ENCODE measurements around the gene PGAM1.

The PGAM1 gene

DNA sequence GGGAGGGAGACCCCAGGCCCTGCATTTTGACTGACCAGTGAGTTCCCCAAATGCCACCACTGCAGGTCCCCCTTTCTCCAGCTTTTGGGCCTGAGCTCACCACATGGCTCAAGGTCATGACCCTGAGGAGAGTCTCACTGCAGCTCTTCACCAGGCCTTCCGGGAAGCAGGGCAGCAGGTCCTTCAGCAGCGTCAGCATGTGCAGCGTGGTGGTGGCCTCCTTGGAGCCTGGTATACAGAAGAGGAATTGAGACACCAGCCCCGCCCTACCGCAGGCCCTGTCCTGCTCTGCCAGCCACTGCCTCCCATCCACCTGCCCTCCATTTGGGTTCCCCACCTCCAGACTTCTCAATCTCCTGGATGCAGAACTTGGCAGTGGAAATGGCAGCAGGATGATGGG is 37.8 kb upstream of the PGAM1 start:
- no peaks in the 10 kb centered on the region for H3K9me3 ChIP-seq (ENCODE audit: insufficient read depth, low read length)
- no peak for TF ChIP-seq EZH2phosphoT487 (conservative IDR thresholded peaks at IDR 0.05; ENCODE audit: low read length)
- TF ChIP-seq, protein P1, sequence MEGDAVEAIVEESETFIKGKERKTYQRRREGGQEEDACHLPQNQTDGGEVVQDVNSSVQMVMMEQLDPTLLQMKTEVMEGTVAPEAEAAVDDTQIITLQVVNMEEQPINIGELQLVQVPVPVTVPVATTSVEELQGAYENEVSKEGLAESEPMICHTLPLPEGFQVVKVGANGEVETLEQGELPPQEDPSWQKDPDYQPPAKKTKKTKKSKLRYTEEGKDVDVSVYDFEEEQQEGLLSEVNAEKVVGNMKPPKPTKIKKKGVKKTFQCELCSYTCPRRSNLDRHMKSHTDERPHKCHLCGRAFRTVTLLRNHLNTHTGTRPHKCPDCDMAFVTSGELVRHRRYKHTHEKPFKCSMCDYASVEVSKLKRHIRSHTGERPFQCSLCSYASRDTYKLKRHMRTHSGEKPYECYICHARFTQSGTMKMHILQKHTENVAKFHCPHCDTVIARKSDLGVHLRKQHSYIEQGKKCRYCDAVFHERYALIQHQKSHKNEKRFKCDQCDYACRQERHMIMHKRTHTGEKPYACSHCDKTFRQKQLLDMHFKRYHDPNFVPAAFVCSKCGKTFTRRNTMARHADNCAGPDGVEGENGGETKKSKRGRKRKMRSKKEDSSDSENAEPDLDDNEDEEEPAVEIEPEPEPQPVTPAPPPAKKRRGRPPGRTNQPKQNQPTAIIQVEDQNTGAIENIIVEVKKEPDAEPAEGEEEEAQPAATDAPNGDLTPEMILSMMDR (IDR thresholded peaks at IDR 0.05; ENCODE audit: insufficient read depth, low read length, poor library complexity, severe bottlenecking): no peak
- H3K36me3 ChIP-seq (ENCODE audit: low read length): no peaks in the 10 kb centered on the region
- no peaks in the 10 kb centered on the region for H3K79me2 ChIP-seq (ENCODE audit: insufficient read depth, low read length)
- H3K27me3 ChIP-seq (ENCODE audit: low read length): no peaks in the 10 kb centered on the region
- no peak overlapping the region for H3K9ac ChIP-seq (ENCODE audit: low read length)
- no peak overlapping the region for H2AFZ ChIP-seq (ENCODE audit: low read depth, low read length, severe bottlenecking)
- no peaks in the 10 kb centered on the region for H4K20me1 ChIP-seq (ENCODE audit: low read depth, low read length)
- H3K27ac ChIP-seq (ENCODE audit: low read depth, low read length): no peak overlapping the region
- no peaks in the 10 kb centered on the region for H3F3A ChIP-seq (ENCODE audit: insufficient read depth)
- no peak overlapping the region for H3K4me2 ChIP-seq (ENCODE audit: low read depth, low read length, poor library complexity, severe bottlenecking)
- no peak overlapping the region for H3K4me3 ChIP-seq (ENCODE audit: insufficient read depth, low read length, poor library complexity, severe bottlenecking)
- no peaks in the 10 kb centered on the region for H3K9me2 ChIP-seq (replicated peaks; ENCODE audit: insufficient read depth, low read length)

DNA sequence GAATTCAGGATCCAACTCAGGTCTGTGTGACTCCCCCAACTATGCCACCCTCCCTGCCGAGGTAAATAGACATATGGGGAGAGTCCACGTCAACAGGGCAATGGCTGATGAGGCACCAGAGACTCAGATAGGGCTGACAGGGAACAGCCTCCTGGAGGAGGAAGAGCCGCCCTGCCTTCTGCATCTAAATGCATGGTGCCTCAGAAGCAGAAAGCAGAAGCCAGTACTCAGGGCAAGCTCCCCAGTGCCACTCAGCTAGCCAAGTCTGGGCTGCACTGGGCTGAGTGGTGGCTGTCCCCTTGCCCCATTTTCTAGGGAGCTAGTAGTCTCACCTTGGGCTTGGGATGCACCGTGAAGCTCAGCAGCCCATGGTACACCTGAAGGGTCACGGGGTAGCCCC is 35.9 kb upstream of the PGAM1 start:
- no peak overlapping the region for H3K27ac ChIP-seq (ENCODE audit: low read depth, low read length)
- H3K79me2 ChIP-seq (ENCODE audit: insufficient read depth, low read length): no peaks in the 10 kb centered on the region
- 0 out of 2 replicates have a peak, but pooled peaks cover 3% of the 10 kb centered on the region for H3K36me3 ChIP-seq (ENCODE audit: low read length)
- no peak overlapping the region for H3K4me2 ChIP-seq (ENCODE audit: low read depth, low read length, poor library complexity, severe bottlenecking)
- no peaks in the 10 kb centered on the region for H3K9me3 ChIP-seq (ENCODE audit: insufficient read depth, low read length)
- TF ChIP-seq, protein P1 (IDR thresholded peaks at IDR 0.05; ENCODE audit: insufficient read depth, low read length, poor library complexity, severe bottlenecking): no peak
- no peak for TF ChIP-seq EZH2phosphoT487 (conservative IDR thresholded peaks at IDR 0.05; ENCODE audit: low read length)
- H3K4me3 ChIP-seq (ENCODE audit: insufficient read depth, low read length, poor library complexity, severe bottlenecking): no peak overlapping the region
- H2AFZ ChIP-seq (ENCODE audit: low read depth, low read length, severe bottlenecking): no peak overlapping the region
- no peak overlapping the region for H3K9ac ChIP-seq (ENCODE audit: low read length)
- H3F3A ChIP-seq (ENCODE audit: insufficient read depth): no peaks in the 10 kb centered on the region
- H3K9me2 ChIP-seq (replicated peaks; ENCODE audit: insufficient read depth, low read length): no peaks in the 10 kb centered on the region
- H4K20me1 ChIP-seq (ENCODE audit: low read depth, low read length): no peaks in the 10 kb centered on the region
- H3K27me3 ChIP-seq (ENCODE audit: low read length): no peaks in the 10 kb centered on the region

- Histone ChIP-seq H3K4me3 (ENCODE audit: insufficient read depth, low read length, poor library complexity, severe bottlenecking) (no peak overlapping the region), H3K79me2 (ENCODE audit: insufficient read depth, low read length) (no peaks in the 10 kb centered on the region), H3K36me3 (ENCODE audit: low read length) (peaks cover 7% of the 10 kb centered on the region; the same call in 1 of the 2 replicates), H3K9me3 (ENCODE audit: insufficient read depth, low read length) (no peaks in the 10 kb centered on the region), H3K4me2 (ENCODE audit: low read depth, low read length, poor library complexity, severe bottlenecking) (no peak overlapping the region), H2AFZ (ENCODE audit: low read depth, low read length, severe bottlenecking) (no peak overlapping the region), H3K27ac (ENCODE audit: low read depth, low read length) (no peak overlapping the region), H4K20me1 (ENCODE audit: low read depth, low read length) (no peaks in the 10 kb centered on the region), H3K27me3 (ENCODE audit: low read length) (no peaks in the 10 kb centered on the region), H3K9me2 (replicated peaks; ENCODE audit: insufficient read depth, low read length) (no peaks in the 10 kb centered on the region), H3K9ac (ENCODE audit: low read length) (no peak overlapping the region), H3F3A (ENCODE audit: insufficient read depth) (no peaks in the 10 kb centered on the region)
- TF ChIP-seq, protein P1 (IDR thresholded peaks at IDR 0.05; ENCODE audit: insufficient read depth, low read length, poor library complexity, severe bottlenecking): no peak
- TF ChIP-seq EZH2phosphoT487 (conservative IDR thresholded peaks at IDR 0.05; ENCODE audit: low read length): no peak
Observed at GRCh38 chr10:97393034-97393573, 32.9 kb upstream of the PGAM1 start.

Data from SU-DHL-6 (cell line).